H1 (cell line): ENCODE measurements around the gene CDC7. TPM values are rescaled to one million over a fixed set of nuclear protein-coding genes. Genes with fewer than 3 reads are reported as not detected.
A peak's percentile ranks its signal among the peaks of the same experiment; 100 is the strongest.

ENCODE experiments used
- CTCF ChIA-PET: fragments of 300-600 bp; sonication (Branson Sonifier 250); formaldehyde crosslinking; loops from one replicate; lab custom pipeline; 2021; ENCODE audit not compliant: partially characterized antibody; lab: Charles Lee
- POLR2A ChIA-PET: fragments of 300-600 bp; sonication (Branson Sonifier 250); formaldehyde crosslinking; loops from one replicate; lab custom pipeline; 2021; ENCODE audit warnings: inconsistent platforms; ENCODE audit not compliant: partially characterized antibody; lab: Charles Lee
- DNase-seq, 2 experiments: peaks; one replicate each; pipeline versions ENCODE4 v3.0.0 to v3.0.0-alpha.2; 2010 to 2022; ENCODE audit warnings: low spot score in 2 of 2, low read depth in 1 of 2, mixed read lengths in 1 of 2
- FAIRE-seq: peaks from 2 replicates; lab custom pipeline; 2011; peaks lifted over from hg19 to GRCh38; lab: Jason Lieb, UNC
- H2AFZ ChIP-seq: 2 replicates; pipeline ENCODE4 v1.8.1; 2012; ENCODE audit warnings: low read length, inconsistent platforms
- H2AK5ac ChIP-seq: 2 replicates; pipeline ENCODE4 v1.6.1; 2013; ENCODE audit warnings: low read depth, low read length
- H2BK120ac ChIP-seq: replicated peaks from 2 replicates; pipeline ENCODE3; 2013; ENCODE audit warnings: low read depth, low read length, inconsistent platforms
- H2BK12ac ChIP-seq: 2 replicates; pipeline ENCODE4 v1.6.1; 2013; ENCODE audit warnings: low read depth, low read length
- H2BK15ac ChIP-seq: 2 replicates; pipeline ENCODE4 v1.6.1; 2013; ENCODE audit warnings: low read length
- H2BK20ac ChIP-seq: 2 replicates; pipeline ENCODE4 v1.6.1; 2013; ENCODE audit warnings: low read length
- H2BK5ac ChIP-seq: 2 replicates; pipeline ENCODE4 v1.6.1; 2013; ENCODE audit warnings: low read depth, low read length
- H3K14ac ChIP-seq: 2 replicates; pipeline ENCODE4 v1.6.1; 2013; ENCODE audit warnings: inconsistent platforms; ENCODE audit not compliant: insufficient read length
- H3K18ac ChIP-seq: 2 replicates; pipeline ENCODE4 v1.6.1; 2013; ENCODE audit warnings: low read length; ENCODE audit errors: extremely low read depth
- H3K23ac ChIP-seq: 2 replicates; pipeline ENCODE4 v1.6.1; 2013; ENCODE audit warnings: inconsistent platforms; ENCODE audit not compliant: insufficient read length
- H3K23me2 ChIP-seq: 2 replicates; pipeline ENCODE4 v1.6.1; 2013; ENCODE audit warnings: low read depth, low read length
- H3K27ac ChIP-seq: 2 replicates; pipeline ENCODE4 v1.6.1; 2011; ENCODE audit warnings: low read depth, low read length, inconsistent platforms
- H3K27me3 ChIP-seq, 4 experiments: replicated peaks in 1 of 4; 1 replicate in 1 of 4; 2 replicates in 3 of 4; pipeline versions ENCODE4 v1.6.1 to v1.8.1; 2011 to 2013; ENCODE audit warnings: low read length in 3 of 4, mild to moderate bottlenecking in 3 of 4, inconsistent platforms in 2 of 4, mixed read lengths in 2 of 4, moderate library complexity in 1 of 4; ENCODE audit not compliant: control insufficient read depth in 3 of 4, insufficient read depth in 3 of 4; ENCODE audit errors: extremely low read depth in 1 of 4
- H3K36me3 ChIP-seq, 4 experiments: 2 replicates each; pipeline versions ENCODE4 v1.6.1 to v1.8.1; 2011 to 2013; ENCODE audit warnings: mild to moderate bottlenecking in 4 of 4, low read length in 3 of 4, moderate library complexity in 2 of 4, control low read depth in 1 of 4, inconsistent platforms in 1 of 4; ENCODE audit not compliant: insufficient read depth in 4 of 4, control insufficient read depth in 2 of 4
- H3K4ac ChIP-seq: replicated peaks from 2 replicates; pipeline ENCODE3; 2013; ENCODE audit warnings: low read length, low read depth, mixed read lengths, inconsistent platforms; ENCODE audit not compliant: insufficient read length
- H3K4me1 ChIP-seq, 4 experiments: replicated peaks in 1 of 4; 1 replicate in 1 of 4; 2 replicates in 3 of 4; pipeline versions ENCODE4 v1.6.1 to v1.8.1; 2011 to 2013; ENCODE audit warnings: low read length in 3 of 4, inconsistent platforms in 2 of 4, mixed read lengths in 1 of 4; ENCODE audit not compliant: insufficient read depth in 4 of 4, control insufficient read depth in 3 of 4
- H3K4me2 ChIP-seq, 2 experiments: 2 replicates each; pipeline versions ENCODE4 v1.6.1 to v1.8.1; 2011 to 2013; ENCODE audit warnings: low read depth in 2 of 2, low read length in 2 of 2, control low read depth in 1 of 2, inconsistent platforms in 1 of 2, mild to moderate bottlenecking in 1 of 2; ENCODE audit not compliant: insufficient read depth in 1 of 2
- H3K4me3 ChIP-seq, 4 experiments: fragments of 200-600, 300-600 bp in 1 of 4; sonication (generic), shearing (Covaris generic), sonication (Bioruptor Twin) in 1 of 4; 2 replicates each; pipeline versions ENCODE4 v1.5.1 to v1.8.1; 2011 to 2016; ENCODE audit warnings: low read length in 4 of 4, low read depth in 3 of 4, control low read depth in 2 of 4, inconsistent platforms in 2 of 4, mild to moderate bottlenecking in 2 of 4, mixed read lengths in 1 of 4, moderate library complexity in 1 of 4; ENCODE audit not compliant: insufficient read depth in 2 of 4; ENCODE audit errors: extremely low read depth in 1 of 4
- H3K56ac ChIP-seq: replicated peaks from 2 replicates; pipeline ENCODE3; 2013; ENCODE audit warnings: low read depth, mild to moderate bottlenecking, mixed read lengths, low read length, inconsistent platforms; ENCODE audit not compliant: insufficient read length
- H3K79me1 ChIP-seq: 2 replicates; pipeline ENCODE4 v1.6.1; 2013; ENCODE audit warnings: low read depth, low read length, control low read depth
- H3K79me2 ChIP-seq, 2 experiments: 2 replicates each; pipeline versions ENCODE4 v1.6.1 to v1.8.1; 2012 to 2013; ENCODE audit warnings: low read length in 2 of 2, mild to moderate bottlenecking in 2 of 2, inconsistent platforms in 1 of 2; ENCODE audit not compliant: insufficient read depth in 2 of 2, control insufficient read depth in 1 of 2
- H3K9ac ChIP-seq, 4 experiments: replicated peaks in 1 of 4; 1 replicate in 1 of 4; 2 replicates in 3 of 4; pipeline versions ENCODE4 v1.6.1 to v1.8.1; 2011 to 2013; ENCODE audit warnings: low read depth in 3 of 4, low read length in 3 of 4, control low read depth in 2 of 4, mild to moderate bottlenecking in 2 of 4, moderate library complexity in 2 of 4, inconsistent platforms in 1 of 4; ENCODE audit errors: extremely low read depth in 1 of 4
- H3K9me3 ChIP-seq, 2 experiments: 2 replicates each; pipeline versions ENCODE4 v1.6.1 to v1.8.1; 2012 to 2013; ENCODE audit warnings: mild to moderate bottlenecking in 2 of 2, moderate library complexity in 2 of 2, control low read depth in 1 of 2, inconsistent platforms in 1 of 2, low read depth in 1 of 2, low read length in 1 of 2, mixed read lengths in 1 of 2; ENCODE audit not compliant: insufficient read depth in 2 of 2
- H4K20me1 ChIP-seq, 2 experiments: replicated peaks in 1 of 2; 2 replicates each; pipeline versions ENCODE3 to v1.8.1; 2011 to 2013; ENCODE audit warnings: inconsistent platforms in 2 of 2, low read length in 2 of 2, mild to moderate bottlenecking in 1 of 2; ENCODE audit not compliant: insufficient read depth in 2 of 2, control insufficient read depth in 1 of 2
- H4K5ac ChIP-seq: 2 replicates; pipeline ENCODE4 v1.6.1; 2013; ENCODE audit warnings: low read length, low read depth, mixed read lengths, inconsistent platforms; ENCODE audit not compliant: insufficient read length
- H4K8ac ChIP-seq: 2 replicates; pipeline ENCODE4 v1.8.0; 2013; ENCODE audit warnings: mild to moderate bottlenecking, moderate library complexity, low read length, inconsistent platforms; ENCODE audit not compliant: insufficient read depth; ENCODE audit errors: extremely low read depth
- H4K91ac ChIP-seq: replicated peaks from 2 replicates; pipeline ENCODE3; 2013; ENCODE audit warnings: low read length, mixed read lengths, inconsistent platforms; ENCODE audit not compliant: insufficient read length
- CBX5 ChIP-seq: fragments of 300-800, 300-1000 bp; sonication (generic); IDR thresholded peaks from 2 replicates; pipeline ENCODE4 v1.7.1; 2016; ENCODE audit warnings: antibody characterized with exemption, low read length, low read depth
- SIX5 ChIP-seq: IDR thresholded peaks from 2 replicates; pipeline ENCODE4 v1.6.1; 2011; ENCODE audit warnings: mild to moderate bottlenecking, low read depth, low read length
- USF2 ChIP-seq: IDR thresholded peaks from 2 replicates; pipeline ENCODE4 v1.6.1; 2011; ENCODE audit warnings: low read length, improper control_type of control experiment
- WGBS, 2 experiments: shearing (Covaris generic) in 1 of 2; methylation state at CpG; one replicate each; pipeline versions ENCODE4 v1.1.6 to v1.1.7; 2013 to 2015; ENCODE audit warnings: low lambda C conversion rate in 2 of 2, mixed read lengths in 2 of 2, inconsistent platforms in 1 of 2, low coverage in 1 of 2, missing lambda C conversion rate in 1 of 2; ENCODE audit not compliant: insufficient replicate concordance in 2 of 2, insufficient coverage in 1 of 2, insufficient read length in 1 of 2; ENCODE audit errors: extremely low coverage in 1 of 2, missing lambda C conversion rate in 1 of 2; 5-methylcytosine and 5-hydroxymethylcytosine counted together
- polyA plus RNA-seq, 7 experiments: library from polyadenylated mRNA; depleted of rRNA in 3 of 7; stranded (reverse) in 5 of 7; unstranded in 2 of 7; fragments of >200 nt in 5 of 7; fragments of 200-250 nt in 2 of 7; gene quantifications; 1 replicate in 5 of 7; 2 replicates in 1 of 7; 4 replicates in 1 of 7; pipeline versions ENCODE4 v1.2.1 to v1.2.3, GENCODE V29; 2011 to 2013; ENCODE audit warnings: missing spikeins in 2 of 7, mixed read lengths in 2 of 7
- total RNA-seq: library from RNA; stranded (reverse); fragmentation: NEBNext Ultra II Directional; extraction: Animal tissue kit (Norgen Biotek cat#: 25700); gene quantifications from 2 replicates; pipeline ENCODE4 v1.2.1, GENCODE V29; 2021

The CDC7 gene
- total and polyA plus RNA-seq, 2 of the 8 experiments (the other 6 are each of a cell fraction or from before 2014, with no cell fraction given) = 12.2 to 34.4 TPM

DNA sequence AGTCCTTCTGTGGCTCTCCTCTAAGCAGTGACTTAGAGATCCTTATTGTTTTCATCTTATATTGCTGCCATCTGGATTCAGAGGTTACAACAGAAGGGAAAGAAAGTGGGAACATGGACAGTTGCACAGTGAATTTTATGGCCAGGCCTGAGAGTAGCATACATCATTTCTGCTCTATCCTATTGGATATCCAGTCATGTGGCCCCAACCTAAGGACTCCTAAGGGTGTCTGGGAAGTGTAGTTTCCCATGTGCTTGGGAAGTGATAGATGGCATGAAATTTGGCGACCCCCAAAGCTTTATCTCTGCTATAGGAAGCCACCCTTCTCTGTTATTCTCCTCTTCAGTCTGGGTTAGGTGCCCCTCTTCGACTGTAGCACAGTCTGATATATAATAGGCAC is 51.9 kb downstream of the CDC7 start:
- Histone ChIP-seq H3K79me2 (no peaks in the 10 kb centered on the region), H3K4me3 (no peak overlapping the region), H3K27ac (no peak overlapping the region), H2AK5ac (no peak overlapping the region), H2BK120ac (no peak overlapping the region), H4K8ac (no peak overlapping the region), H3K56ac (no peak overlapping the region), H2BK20ac (no peak overlapping the region), H2BK12ac (no peak overlapping the region), H3K4me2 (no peak overlapping the region), H3K14ac (no peak overlapping the region), H3K9me3 (no peaks in the 10 kb centered on the region), H3K23me2 (no peaks in the 10 kb centered on the region), H3K4ac (no peak overlapping the region), H3K79me1 (no peaks in the 10 kb centered on the region), H2BK15ac (no peak overlapping the region), H2BK5ac (no peak overlapping the region), H3K18ac (no peak overlapping the region), H3K36me3 (no peaks in the 10 kb centered on the region), H3K4me1 (no peaks in the 10 kb centered on the region), H4K20me1 (no peaks in the 10 kb centered on the region), H3K9ac (no peak overlapping the region), H3K23ac (no peak overlapping the region), H4K5ac (no peak overlapping the region), H2AFZ (peak overlapping the region; percentile 45; the same call in 1 of the 2 replicates), H3K27me3 (no peaks in the 10 kb centered on the region), H4K91ac (no peak overlapping the region)
- DNase-seq (no peak), FAIRE-seq (no peak)
- TF ChIP-seq SIX5 (peak; percentile 24; the same call in 1 of the 2 replicates), USF2 (peak; percentile 55), CBX5 (no peak)
- CTCF ChIA-PET = interaction anchor here (0.6 to 0.8 kb wide), 3 partner anchors 8 to 147 kb away, joined by 3 read pairs; no protein-coding TSS in a partner anchor
- WGBS, 2 experiments = 73% methylated on average over 2 of the region's 2 CpGs; no CpG with 5 or more reads in 1 of the 2 experiments
- POLR2A ChIA-PET = interaction anchor here (1.4 kb wide), 1 partner anchor 17 kb away, joined by 3 read pairs; no protein-coding TSS in a partner anchor
